Measurements from ENCODE around the gene ERBB4. TPM values are rescaled to one million over a fixed set of nuclear protein-coding genes. Genes with fewer than 3 reads are reported as not detected.

ERBB4 gene
- total RNA-seq, 1 donor from 2014 or later = 1.2 TPM

- H3K36me3 Mint-ChIP-seq (ENCODE audit: low read depth, unreplicated experiment) = no peaks in the 10 kb centered on the region
- no peaks in the 10 kb centered on the region for H3K27me3 ChIP-seq (ENCODE audit: insufficient read depth, low read length)
- H3K9me3 ChIP-seq (ENCODE audit: insufficient read depth, low read depth, low read length) = no peaks in the 10 kb centered on the region
- H3K36me3 ChIP-seq (ENCODE audit: insufficient read depth, low read length) = no peaks in the 10 kb centered on the region
- H3K9me3 Mint-ChIP-seq (ENCODE audit: unreplicated experiment) = no peaks in the 10 kb centered on the region
- no peak overlapping the region for H2AFZ ChIP-seq (ENCODE audit: low read depth, low read length)
- TF ChIP-seq CTCF (IDR thresholded peaks at IDR 0.05; ENCODE audit: insufficient read depth, low read depth, low read length) = no peak
- no peak for TF ChIP-seq EZH2 (IDR thresholded peaks at IDR 0.05; ENCODE audit: insufficient read depth, low read length)
- H3K4me1 ChIP-seq (ENCODE audit: insufficient read depth, low read length) = no peaks in the 10 kb centered on the region
- H3K27ac Mint-ChIP-seq (ENCODE audit: unreplicated experiment) = no peak overlapping the region
- no peaks in the 10 kb centered on the region for H3K4me1 Mint-ChIP-seq (ENCODE audit: low read depth, unreplicated experiment)
- no peaks in the 10 kb centered on the region for H3K27me3 Mint-ChIP-seq (ENCODE audit: low read depth, unreplicated experiment)
- H3K79me2 ChIP-seq (ENCODE audit: insufficient read depth, low read length) = no peaks in the 10 kb centered on the region
- no peak overlapping the region for H3K4me3 ChIP-seq (ENCODE audit: insufficient read depth, low read depth, low read length)
- H3K27ac ChIP-seq (ENCODE audit: low read depth, low read length) = no peak overlapping the region
- FAIRE-seq (no peak), DNase-seq (ENCODE audit: low read depth) (no peak)
- H3K9ac ChIP-seq (ENCODE audit: low read length) = no peak overlapping the region
- H4K20me1 ChIP-seq (ENCODE audit: insufficient read depth, low read length) = no peaks in the 10 kb centered on the region
- H3K4me3 Mint-ChIP-seq (ENCODE audit: unreplicated experiment) = no peak overlapping the region
- H3K4me2 ChIP-seq (ENCODE audit: low read length) = no peak overlapping the region
Observed at GRCh38 chr2:212288308-212288707, 250.3 kb downstream of the ERBB4 start.

- no peak for FAIRE-seq
Observed at GRCh38 chr2:212284166-212284565, 254.4 kb downstream of the ERBB4 start.

More at GRCh38 chr2:212284166-212284565, 254.4 kb downstream of the ERBB4 start:
- TF ChIP-seq CTCF (IDR thresholded peaks at IDR 0.05; ENCODE audit: insufficient read depth, low read depth, low read length) = no peak
- no peak for TF ChIP-seq EZH2 (IDR thresholded peaks at IDR 0.05; ENCODE audit: insufficient read depth, low read length)
- peaks cover 10% of the 10 kb centered on the region for H3K4me1 Mint-ChIP-seq (ENCODE audit: low read depth, unreplicated experiment)
- H3K4me3 Mint-ChIP-seq (ENCODE audit: unreplicated experiment) = no peak overlapping the region
- no peaks in the 10 kb centered on the region for H3K36me3 Mint-ChIP-seq (ENCODE audit: low read depth, unreplicated experiment)
- no peaks in the 10 kb centered on the region for H3K4me1 ChIP-seq (ENCODE audit: insufficient read depth, low read length)
- H3K79me2 ChIP-seq (ENCODE audit: insufficient read depth, low read length) = no peaks in the 10 kb centered on the region
- H3K4me2 ChIP-seq (ENCODE audit: low read length) = no peak overlapping the region
- no peak overlapping the region for H3K27ac Mint-ChIP-seq (ENCODE audit: unreplicated experiment)
- H3K9me3 ChIP-seq (ENCODE audit: insufficient read depth, low read depth, low read length) = no peaks in the 10 kb centered on the region
- H3K27me3 Mint-ChIP-seq (ENCODE audit: low read depth, unreplicated experiment) = no peaks in the 10 kb centered on the region
- H3K27me3 ChIP-seq (ENCODE audit: insufficient read depth, low read length) = no peaks in the 10 kb centered on the region
- no peak overlapping the region for H3K27ac ChIP-seq (ENCODE audit: low read depth, low read length)
- H3K4me3 ChIP-seq (ENCODE audit: insufficient read depth, low read depth, low read length) = no peak overlapping the region
- DNase-seq (ENCODE audit: low read depth) = no peak
- no peak overlapping the region for H2AFZ ChIP-seq (ENCODE audit: low read depth, low read length)
- H4K20me1 ChIP-seq (ENCODE audit: insufficient read depth, low read length) = no peaks in the 10 kb centered on the region
- no peak overlapping the region for H3K9ac ChIP-seq (ENCODE audit: low read length)
- no peaks in the 10 kb centered on the region for H3K9me3 Mint-ChIP-seq (ENCODE audit: unreplicated experiment)
- no peaks in the 10 kb centered on the region for H3K36me3 ChIP-seq (ENCODE audit: insufficient read depth, low read length)

Measured in astrocyte (in vitro differentiated cells and primary cell).